Measurements from ENCODE around the gene LPA.

Gene LPA

GRCh38 chr6:160510976-160511617 lies 153.0 kb downstream of the LPA start:
- H3K9me3 ChIP-seq (ENCODE audit: insufficient read depth, low read depth, low read length) = no peaks in the 10 kb centered on the region
- H3K4me3 ChIP-seq (ENCODE audit: low read length) = no peak overlapping the region
- no peak overlapping the region for H3K9ac ChIP-seq (ENCODE audit: low read depth, low read length)
- WGBS = 93% methylated on average over 4 of the region's 4 CpGs
- no peak overlapping the region for H3K27ac ChIP-seq (ENCODE audit: low read depth, low read length)
- H3K4me1 ChIP-seq (ENCODE audit: insufficient read depth, low read length) = 0 out of 2 replicates have a peak, but pooled peaks cover 5% of the 10 kb centered on the region
- no peaks in the 10 kb centered on the region for H3K27me3 ChIP-seq (ENCODE audit: insufficient read depth, low read length)
- no peaks in the 10 kb centered on the region for H3K36me3 ChIP-seq (ENCODE audit: insufficient read depth, low read length)

DNA sequence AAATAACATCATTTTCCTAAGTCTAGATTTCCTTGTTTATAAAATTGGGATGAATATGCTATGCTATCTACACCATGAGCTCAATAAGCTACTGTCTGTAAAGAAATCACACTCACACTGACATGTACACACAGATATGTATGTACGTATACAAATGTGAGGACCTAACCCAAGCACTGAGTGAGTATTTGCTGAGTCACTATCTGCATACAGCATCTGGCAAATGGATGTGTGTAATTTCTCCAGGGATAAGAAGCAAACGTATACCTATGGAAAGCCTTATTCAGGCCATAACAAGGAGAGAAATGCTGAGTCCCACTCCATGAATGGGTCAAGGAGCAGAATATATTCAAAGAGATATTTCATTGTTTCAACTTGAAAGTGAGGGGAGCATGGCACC lies 153.9 kb downstream of the LPA start:
- H3K9ac ChIP-seq (ENCODE audit: low read depth, low read length) = no peak overlapping the region
- H3K4me3 ChIP-seq (ENCODE audit: low read length) = no peak overlapping the region
- no peaks in the 10 kb centered on the region for H3K27me3 ChIP-seq (ENCODE audit: insufficient read depth, low read length)
- no peak overlapping the region for H3K27ac ChIP-seq (ENCODE audit: low read depth, low read length)
- WGBS = 91% methylated on average over 2 of the region's 2 CpGs
- H3K9me3 ChIP-seq (ENCODE audit: insufficient read depth, low read depth, low read length) = no peaks in the 10 kb centered on the region
- H3K4me1 ChIP-seq (ENCODE audit: insufficient read depth, low read length) = 0 out of 2 replicates have a peak, but pooled peaks cover 5% of the 10 kb centered on the region
- H3K36me3 ChIP-seq (ENCODE audit: insufficient read depth, low read length) = no peaks in the 10 kb centered on the region

- Histone ChIP-seq H3K27me3 (ENCODE audit: insufficient read depth, low read length) (no peaks in the 10 kb centered on the region), H3K4me3 (ENCODE audit: low read length) (no peak overlapping the region)
- 96% methylated on average over 2 of the region's 2 CpGs for WGBS
Observed at GRCh38 chr6:160509610-160510009, 154.5 kb downstream of the LPA start.

DNA sequence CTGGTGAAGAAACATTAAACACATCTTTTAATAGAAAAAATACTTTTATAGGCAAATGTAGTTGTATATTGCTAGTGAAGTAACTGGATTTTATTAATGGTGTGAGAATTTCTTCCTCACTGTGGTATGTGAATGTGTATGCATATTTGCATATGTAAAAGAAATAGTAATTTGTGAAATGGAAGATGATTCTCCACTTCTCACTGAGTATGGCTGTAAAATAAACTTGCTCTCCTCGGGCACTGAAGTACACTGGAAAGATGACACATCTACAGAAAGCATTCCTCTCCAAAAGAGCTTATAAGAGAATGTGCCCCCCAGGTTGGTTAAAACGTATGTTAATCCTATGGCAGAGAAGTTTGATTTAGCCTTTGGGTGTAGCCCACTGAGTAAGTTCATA lies 155.5 kb downstream of the LPA start:
- no peak overlapping the region for H3K9ac ChIP-seq (ENCODE audit: low read depth, low read length)
- H3K36me3 ChIP-seq (ENCODE audit: insufficient read depth, low read length) = no peaks in the 10 kb centered on the region
- no peak overlapping the region for H3K27ac ChIP-seq (ENCODE audit: low read depth, low read length)
- 86% methylated on average over 2 of the region's 2 CpGs for WGBS
- 0 out of 2 replicates have a peak, but pooled peaks cover 3% of the 10 kb centered on the region for H3K9me3 ChIP-seq (ENCODE audit: insufficient read depth, low read depth, low read length)
- H3K4me1 ChIP-seq (ENCODE audit: insufficient read depth, low read length) = 0 out of 2 replicates have a peak, but pooled peaks cover 3% of the 10 kb centered on the region
- no peak overlapping the region for H3K4me3 ChIP-seq (ENCODE audit: low read length)
- H3K27me3 ChIP-seq (ENCODE audit: insufficient read depth, low read length) = no peaks in the 10 kb centered on the region

More at GRCh38 chr6:160509610-160510009, 154.5 kb downstream of the LPA start:
- Histone ChIP-seq H3K9me3 (ENCODE audit: insufficient read depth, low read depth, low read length) (no peaks in the 10 kb centered on the region), H3K4me1 (ENCODE audit: insufficient read depth, low read length) (0 out of 2 replicates have a peak, but pooled peaks cover 5% of the 10 kb centered on the region), H3K9ac (ENCODE audit: low read depth, low read length) (no peak overlapping the region), H3K27ac (ENCODE audit: low read depth, low read length) (no peak overlapping the region), H3K36me3 (ENCODE audit: insufficient read depth, low read length) (no peaks in the 10 kb centered on the region)

GRCh38 chr6:160507420-160507819 lies 156.7 kb downstream of the LPA start:
- 87% methylated on average over 4 of the region's 4 CpGs for WGBS
- Histone ChIP-seq H3K36me3 (ENCODE audit: insufficient read depth, low read length) (no peaks in the 10 kb centered on the region), H3K4me3 (ENCODE audit: low read length) (no peak overlapping the region), H3K27ac (ENCODE audit: low read depth, low read length) (no peak overlapping the region), H3K4me1 (ENCODE audit: insufficient read depth, low read length) (no peaks in the 10 kb centered on the region), H3K9ac (ENCODE audit: low read depth, low read length) (no peak overlapping the region), H3K27me3 (ENCODE audit: insufficient read depth, low read length) (no peaks in the 10 kb centered on the region), H3K9me3 (ENCODE audit: insufficient read depth, low read depth, low read length) (0 out of 2 replicates have a peak, but pooled peaks cover 4% of the 10 kb centered on the region)

DNA sequence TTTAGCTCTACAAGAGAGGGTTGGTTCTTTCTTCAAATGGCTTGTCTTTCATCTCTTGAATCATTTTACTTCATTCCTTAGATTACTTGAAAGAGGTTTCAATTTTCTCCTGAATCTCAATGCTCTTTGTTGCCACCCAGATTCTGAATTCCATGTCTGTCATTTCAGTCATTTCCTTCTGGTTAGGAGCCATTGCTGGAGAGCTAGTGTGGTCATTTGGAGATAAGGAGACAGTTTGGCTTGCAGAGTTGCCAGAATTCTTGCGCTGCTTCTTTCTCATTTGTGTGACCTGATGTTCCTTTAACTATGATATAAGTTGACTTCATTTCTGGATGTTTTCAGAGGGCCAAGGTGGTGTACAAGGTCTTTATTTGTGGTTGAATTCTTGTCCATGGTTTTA lies 158.1 kb downstream of the LPA start:
- WGBS = 94% methylated on average over 1 of the region's 1 CpG
- H3K4me1 ChIP-seq (ENCODE audit: insufficient read depth, low read length) = no peaks in the 10 kb centered on the region
- H3K4me3 ChIP-seq (ENCODE audit: low read length) = no peak overlapping the region
- no peak overlapping the region for H3K9ac ChIP-seq (ENCODE audit: low read depth, low read length)
- H3K27ac ChIP-seq (ENCODE audit: low read depth, low read length) = no peak overlapping the region
- no peaks in the 10 kb centered on the region for H3K27me3 ChIP-seq (ENCODE audit: insufficient read depth, low read length)
- H3K36me3 ChIP-seq (ENCODE audit: insufficient read depth, low read length) = no peaks in the 10 kb centered on the region
- H3K9me3 ChIP-seq (ENCODE audit: insufficient read depth, low read depth, low read length) = 0 out of 2 replicates have a peak, but pooled peaks cover 4% of the 10 kb centered on the region

GRCh38 chr6:160500639-160501038 lies 163.4 kb downstream of the LPA start:
- Histone ChIP-seq H3K4me3 (ENCODE audit: low read length) (no peak overlapping the region), H3K27me3 (ENCODE audit: insufficient read depth, low read length) (no peaks in the 10 kb centered on the region), H3K9me3 (ENCODE audit: insufficient read depth, low read depth, low read length) (0 out of 2 replicates have a peak, but pooled peaks cover 4% of the 10 kb centered on the region), H3K4me1 (ENCODE audit: insufficient read depth, low read length) (no peaks in the 10 kb centered on the region), H3K9ac (ENCODE audit: low read depth, low read length) (no peak overlapping the region), H3K27ac (ENCODE audit: low read depth, low read length) (no peak overlapping the region), H3K36me3 (ENCODE audit: insufficient read depth, low read length) (peaks cover 15% of the 10 kb centered on the region)
- 88% methylated on average over 4 of the region's 4 CpGs for WGBS

- Histone ChIP-seq H3K9ac (ENCODE audit: low read depth, low read length) (no peak overlapping the region), H3K4me1 (ENCODE audit: insufficient read depth, low read length) (no peaks in the 10 kb centered on the region), H3K27ac (ENCODE audit: low read depth, low read length) (no peak overlapping the region), H3K36me3 (ENCODE audit: insufficient read depth, low read length) (peaks cover 8% of the 10 kb centered on the region), H3K9me3 (ENCODE audit: insufficient read depth, low read depth, low read length) (no peaks in the 10 kb centered on the region), H3K27me3 (ENCODE audit: insufficient read depth, low read length) (no peaks in the 10 kb centered on the region), H3K4me3 (ENCODE audit: low read length) (no peak overlapping the region)
- WGBS = 100% methylated on average over 3 of the region's 3 CpGs
Observed at GRCh38 chr6:160494576-160494975, 169.5 kb downstream of the LPA start.

- Histone ChIP-seq H3K27me3 (ENCODE audit: insufficient read depth, low read length) (no peaks in the 10 kb centered on the region), H3K27ac (ENCODE audit: low read depth, low read length) (no peak overlapping the region), H3K9me3 (ENCODE audit: insufficient read depth, low read depth, low read length) (no peaks in the 10 kb centered on the region), H3K4me1 (ENCODE audit: insufficient read depth, low read length) (no peaks in the 10 kb centered on the region), H3K4me3 (ENCODE audit: low read length) (no peak overlapping the region), H3K9ac (ENCODE audit: low read depth, low read length) (no peak overlapping the region), H3K36me3 (ENCODE audit: insufficient read depth, low read length) (peaks cover 9% of the 10 kb centered on the region)
- 100% methylated on average over 1 of the region's 1 CpG for WGBS
Observed at GRCh38 chr6:160489091-160489490, 175.0 kb downstream of the LPA start.

DNA sequence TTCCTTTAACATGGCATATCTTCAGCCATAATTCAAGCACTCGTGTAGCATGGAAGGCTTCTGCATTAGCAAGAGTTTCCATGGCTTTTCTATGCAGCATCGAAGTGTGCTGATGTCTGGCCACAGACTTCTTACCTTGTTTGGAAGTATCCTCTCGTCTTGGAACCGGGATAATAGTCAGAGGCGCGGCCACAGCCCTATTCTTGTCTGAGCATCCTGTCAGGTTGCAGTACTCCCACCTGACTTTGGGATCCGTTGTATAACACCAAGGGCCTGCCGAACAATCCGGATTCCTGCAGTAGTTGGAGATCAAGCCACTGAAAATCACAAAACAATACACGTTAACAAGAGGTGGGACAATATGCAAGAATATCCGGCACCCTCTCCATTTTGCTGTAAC lies 177.0 kb downstream of the LPA start:
- Histone ChIP-seq H3K9me3 (ENCODE audit: insufficient read depth, low read depth, low read length) (no peaks in the 10 kb centered on the region), H3K4me1 (ENCODE audit: insufficient read depth, low read length) (no peaks in the 10 kb centered on the region), H3K27me3 (ENCODE audit: insufficient read depth, low read length) (no peaks in the 10 kb centered on the region), H3K27ac (ENCODE audit: low read depth, low read length) (no peak overlapping the region), H3K4me3 (ENCODE audit: low read length) (no peak overlapping the region), H3K36me3 (ENCODE audit: insufficient read depth, low read length) (peaks cover 15% of the 10 kb centered on the region), H3K9ac (ENCODE audit: low read depth, low read length) (no peak overlapping the region)
- WGBS = 95% methylated on average over 11 of the region's 11 CpGs
